OCI-LY3 (cell line): ENCODE data around the gene ZFPL1.

Source experiments
- H2AFZ ChIP-seq: fragments of 200-600, 300-600 bp; shearing (Covaris generic); 2 replicates; pipeline ENCODE4 v1.6.0; 2014; ENCODE audit warnings: antibody characterized with exemption, low read depth, low read length
- H3K27ac ChIP-seq: fragments of 200-600, 300-600 bp; sonication (generic); 2 replicates; pipeline ENCODE4 v1.5.1; 2014; ENCODE audit warnings: mild to moderate bottlenecking, low read length, moderate library complexity, mixed read lengths
- H3K27me3 ChIP-seq: fragments of 200-600, 300-600 bp; sonication (generic); 2 replicates; pipeline ENCODE4 v1.6.1; 2014; ENCODE audit warnings: low read depth, low read length, mixed read lengths
- H3K36me3 ChIP-seq: fragments of 200-600, 300-600 bp; sonication (generic); replicated peaks from 2 replicates; pipeline ENCODE3; 2014; ENCODE audit warnings: low read depth, low read length, mixed read lengths
- H3K4me1 ChIP-seq: fragments of 300-600, 200-600 bp; sonication (generic); 2 replicates; pipeline ENCODE4 v1.6.1; 2014; ENCODE audit warnings: low read length, mixed read lengths
- H3K4me2 ChIP-seq: fragments of 200-600, 300-600 bp; sonication (generic); 2 replicates; pipeline ENCODE4 v1.6.1; 2014; ENCODE audit warnings: low read length, mixed read lengths
- H3K4me3 ChIP-seq: fragments of 300-600, 200-600 bp; sonication (generic); 2 replicates; pipeline ENCODE4 v1.5.1; 2014; ENCODE audit warnings: antibody characterized with exemption, mild to moderate bottlenecking, low read length, moderate library complexity
- H3K79me2 ChIP-seq: fragments of 300-600, 200-600 bp; shearing (Covaris generic); 2 replicates; pipeline ENCODE4 v1.6.1; 2014; ENCODE audit warnings: mild to moderate bottlenecking, low read length, mixed read lengths
- H3K9ac ChIP-seq: fragments of 300-600, 200-600 bp; shearing (Covaris generic); 2 replicates; pipeline ENCODE4 v1.6.0; 2014; ENCODE audit warnings: mild to moderate bottlenecking, low read length, moderate library complexity
- H3K9me3 ChIP-seq: fragments of 200-600, 300-600 bp; shearing (Covaris generic); 2 replicates; pipeline ENCODE4 v1.6.1; 2014; ENCODE audit warnings: low read length, mixed read lengths; ENCODE audit not compliant: insufficient read depth
- H4K20me1 ChIP-seq: fragments of 200-600, 300-600 bp; sonication (generic); 2 replicates; pipeline ENCODE4 v1.6.1; 2016; ENCODE audit warnings: low read length, mixed read lengths; ENCODE audit not compliant: insufficient read depth
- CTCF ChIP-seq: fragments of 200-600, 300-600 bp; sonication (generic); IDR thresholded peaks from 2 replicates; pipeline ENCODE4 v1.5.1; 2014; ENCODE audit warnings: antibody characterized with exemption, low read length, low read depth
- EZH2phosphoT487 ChIP-seq: fragments of 200-600 bp; shearing (Covaris generic); IDR thresholded peaks from 2 replicates; pipeline ENCODE4 v1.6.1; 2018; ENCODE audit warnings: antibody characterized with exemption, mixed run types, low read depth

Gene ZFPL1

GRCh38 chr11:65078786-65079342, 5.2 kb upstream of the ZFPL1 start:
- Histone ChIP-seq H3K9ac (no peak overlapping the region), H3K9me3 (no peaks in the 10 kb centered on the region), H3K27ac (peak overlapping the region; percentile 33), H3K4me3 (no peak overlapping the region), H2AFZ (no peak overlapping the region), H3K27me3 (no peaks in the 10 kb centered on the region), H3K4me2 (0 out of 2 replicates have a peak overlapping the region, but pooled peaks have one; percentile 22), H3K36me3 (peaks cover 59% of the 10 kb centered on the region), H3K79me2 (peaks cover 63% of the 10 kb centered on the region), H3K4me1 (peaks cover 20% of the 10 kb centered on the region), H4K20me1 (peaks cover 8% of the 10 kb centered on the region; the same call in 1 of the 2 replicates)
- TF ChIP-seq CTCF (no peak), EZH2phosphoT487 (no peak)

- Histone ChIP-seq H3K9me3 (no peaks in the 10 kb centered on the region), H3K27ac (peak overlapping the region; percentile 74), H3K36me3 (peaks cover 58% of the 10 kb centered on the region), H3K27me3 (no peaks in the 10 kb centered on the region), H3K4me1 (peaks cover 26% of the 10 kb centered on the region), H4K20me1 (peaks cover 7% of the 10 kb centered on the region; the same call in 1 of the 2 replicates), H3K4me3 (peak overlapping the region; percentile 97), H3K9ac (peak overlapping the region; percentile 97), H3K4me2 (peak overlapping the region; percentile 92), H3K79me2 (peaks cover 68% of the 10 kb centered on the region), H2AFZ (peak overlapping the region; percentile 65)
- no peak for TF ChIP-seq CTCF
- no peak for TF ChIP-seq EZH2phosphoT487
Measured at GRCh38 chr11:65083134-65083833, 738 bp upstream of the ZFPL1 start.

GRCh38 chr11:65084598-65085375, 765 bp downstream of the ZFPL1 start:
- Histone ChIP-seq H3K4me3 (peak overlapping the region; percentile 97), H3K4me2 (peak overlapping the region; percentile 99), H3K79me2 (peaks cover 54% of the 10 kb centered on the region), H3K4me1 (peaks cover 16% of the 10 kb centered on the region), H3K36me3 (peaks cover 52% of the 10 kb centered on the region), H3K27ac (peak overlapping the region; percentile 74), H4K20me1 (peaks cover 3% of the 10 kb centered on the region; the same call in 1 of the 2 replicates), H3K9me3 (no peaks in the 10 kb centered on the region), H3K9ac (peak overlapping the region; percentile 97), H3K27me3 (no peaks in the 10 kb centered on the region), H2AFZ (0 out of 2 replicates have a peak overlapping the region, but pooled peaks have one; percentile 76)
- no peak for TF ChIP-seq EZH2phosphoT487
- no peak for TF ChIP-seq CTCF

- peaks cover 3% of the 10 kb centered on the region; the same call in 1 of the 2 replicates for H4K20me1 ChIP-seq
- H3K27ac ChIP-seq, result no peak overlapping the region
- no peaks in the 10 kb centered on the region for H3K9me3 ChIP-seq
- peaks cover 49% of the 10 kb centered on the region for H3K79me2 ChIP-seq
- H3K27me3 ChIP-seq, result no peaks in the 10 kb centered on the region
- no peak overlapping the region for H3K4me3 ChIP-seq
- peaks cover 16% of the 10 kb centered on the region for H3K4me1 ChIP-seq
- no peak overlapping the region for H3K4me2 ChIP-seq
- H2AFZ ChIP-seq, result no peak overlapping the region
- peaks cover 48% of the 10 kb centered on the region for H3K36me3 ChIP-seq
- no peak overlapping the region for H3K9ac ChIP-seq
- TF ChIP-seq EZH2phosphoT487 (no peak), CTCF (no peak)
Measured at GRCh38 chr11:65085446-65085845, 1.4 kb downstream of the ZFPL1 start.
